HepG2 (cell line): ENCODE measurements around the gene PLD3. TPM values are rescaled to one million over a fixed set of nuclear protein-coding genes. Genes with fewer than 3 reads are reported as not detected.

Experiments used
- ATAC-seq: fragments of 200-7000 bp; cut with Tn5 transposase; 3 replicates; pipeline ENCODE4 v1.9.1; 2020; ENCODE audit warnings: mild to moderate bottlenecking, moderate library complexity
- BruUV-seq: library from RNA; stranded (reverse); fragments of 400-500 nt; replicated peaks from 2 replicates; lab custom pipeline; 2021; lab: Mats Ljungman, UMichigan
- CTCF ChIA-PET: fragments of 300-600 bp; formaldehyde crosslinking; extraction: SDS; loops from one replicate; lab custom pipeline; 2021; ENCODE audit warnings: low total read pairs, inconsistent platforms, low intra/inter-chr PET ratio; lab: Yijun Ruan, JAX
- POLR2A ChIA-PET: fragments of 350-600 bp; sonication (Branson Sonifier 250); formaldehyde crosslinking; loops from one replicate; lab custom pipeline; 2020; ENCODE audit warnings: antibody characterized with exemption, inconsistent platforms; lab: Yijun Ruan, JAX
- DNase-seq: peaks from one replicate; pipeline ENCODE4 v3.0.0-alpha.2; 2015; ENCODE audit warnings: low spot score
- FAIRE-seq: peaks from 3 replicates; lab custom pipeline; 2011; peaks lifted over from hg19 to GRCh38; lab: Jason Lieb, UNC
- H2AFZ ChIP-seq: one replicate; pipeline ENCODE4 v1.6.1; 2011; ENCODE audit warnings: low read length, inconsistent platforms
- H3K27ac ChIP-seq: fragments of 300-600 bp; 3 replicates; pipeline ENCODE4 v1.8.0; 2011; ENCODE audit warnings: mixed run types, mild to moderate bottlenecking, mixed read lengths, low read length, inconsistent platforms; ENCODE audit not compliant: insufficient read depth; ENCODE audit errors: extremely low read length
- H3K27me3 ChIP-seq, 2 experiments: fragments of 200-600 bp in 1 of 2; 2 replicates in 1 of 2; 3 replicates in 1 of 2; pipeline versions ENCODE4 v1.6.0 to v1.8.0; 2011; ENCODE audit warnings: low read length in 2 of 2, mild to moderate bottlenecking in 2 of 2, moderate library complexity in 2 of 2, inconsistent platforms in 1 of 2; ENCODE audit not compliant: insufficient read depth in 2 of 2, control insufficient read depth in 1 of 2
- H3K36me3 ChIP-seq, 2 experiments: fragments of 200-600 bp in 1 of 2; replicated peaks in 1 of 2; 2 replicates in 1 of 2; 3 replicates in 1 of 2; pipeline versions ENCODE4 v1.5.1 to v1.8.0; 2011; ENCODE audit warnings: low read length in 2 of 2, inconsistent platforms in 1 of 2; ENCODE audit not compliant: insufficient read depth in 2 of 2, control insufficient read depth in 1 of 2
- H3K4me1 ChIP-seq: 2 replicates; pipeline ENCODE4 v1.5.1; 2012; ENCODE audit warnings: low read length, inconsistent platforms; ENCODE audit not compliant: insufficient read depth
- H3K4me2 ChIP-seq: 2 replicates; pipeline ENCODE4 v1.6.0; 2011; ENCODE audit warnings: low read depth, low read length, inconsistent platforms
- H3K4me3 ChIP-seq, 3 experiments: fragments of 200-600 bp in 1 of 3; sonication (generic), shearing (Covaris generic) in 1 of 3; replicated peaks in 1 of 3; 2 replicates each; pipeline ENCODE4 v1.5.1; 2011 to 2016; ENCODE audit warnings: low read length in 3 of 3, inconsistent platforms in 2 of 3, low read depth in 2 of 3, mild to moderate bottlenecking in 2 of 3, control low read depth in 1 of 3, mixed read lengths in 1 of 3; ENCODE audit not compliant: insufficient read depth in 1 of 3
- H3K79me2 ChIP-seq: one replicate; pipeline ENCODE4 v1.6.1; 2011; ENCODE audit warnings: low read length, inconsistent platforms; ENCODE audit not compliant: insufficient read depth
- H3K9ac ChIP-seq: 2 replicates; pipeline ENCODE4 v1.6.0; 2011; ENCODE audit warnings: mild to moderate bottlenecking, low read depth, low read length, inconsistent platforms; ENCODE audit not compliant: insufficient read depth
- H3K9me3 ChIP-seq: 2 replicates; pipeline ENCODE4 v1.5.1; 2012; ENCODE audit warnings: mild to moderate bottlenecking, low read length
- H4K20me1 ChIP-seq: 2 replicates; pipeline ENCODE4 v1.6.0; 2011; ENCODE audit warnings: inconsistent platforms, mild to moderate bottlenecking, low read length, moderate library complexity; ENCODE audit not compliant: insufficient read depth
- AGO2 ChIP-seq: fragments of 200-400 bp; formaldehyde crosslinking; optimal IDR thresholded peaks from 2 replicates; pipeline ENCODE3; 2017; ENCODE audit warnings: mild to moderate bottlenecking, low read depth, low read length, moderate library complexity
- ATF4 ChIP-seq, 2 experiments: fragments of 450-650 bp in 1 of 2; sonication (generic) in 1 of 2; formaldehyde crosslinking; IDR thresholded peaks; 2 replicates each; pipeline versions ENCODE4 v1.5.0 to v1.8.0; 2020 to 2022; ENCODE audit warnings: mild to moderate bottlenecking in 1 of 2, missing genetic modification reagents in 1 of 2
- ATF7 ChIP-seq, 2 experiments: fragments of 450-650 bp in 1 of 2; sonication (generic) in 1 of 2; formaldehyde crosslinking in 1 of 2; IDR thresholded peaks; 2 replicates each; pipeline versions ENCODE4 v1.4.0 to v1.6.1; 2016 to 2020; ENCODE audit warnings: antibody characterized with exemption in 1 of 2, mild to moderate bottlenecking in 1 of 2, missing genetic modification reagents in 1 of 2
- CBFB ChIP-seq: sonication (generic); formaldehyde crosslinking; IDR thresholded peaks from 2 replicates; pipeline ENCODE4 v1.4.0; 2020; ENCODE audit warnings: missing genetic modification reagents
- CEBPB ChIP-seq: IDR thresholded peaks from 2 replicates; pipeline ENCODE4 v1.6.1; 2011; ENCODE audit warnings: low read depth, low read length, improper control_type of control experiment, borderline replicate concordance
- CEBPG ChIP-seq: IDR thresholded peaks from 2 replicates; pipeline ENCODE4 v1.6.1; 2016
- CREB1 ChIP-seq, 2 experiments: fragments of 450-650 bp in 1 of 2; IDR thresholded peaks; 2 replicates each; pipeline ENCODE4 v1.6.1; 2016 to 2017; ENCODE audit warnings: control low read depth in 1 of 2, mild to moderate bottlenecking in 1 of 2, missing compliant biosample characterization in 1 of 2, missing genetic modification characterization in 1 of 2
- FOXC1 ChIP-seq: sonication (generic); formaldehyde crosslinking; IDR thresholded peaks from 2 replicates; pipeline ENCODE4 v1.8.0; 2022; ENCODE audit warnings: mild to moderate bottlenecking, missing genetic modification reagents, borderline replicate concordance
- SALL1 ChIP-seq: sonication (generic); formaldehyde crosslinking; IDR thresholded peaks from 2 replicates; pipeline ENCODE4 v1.8.0; 2022; ENCODE audit warnings: mild to moderate bottlenecking, missing genetic modification reagents
- SIN3A ChIP-seq: IDR thresholded peaks from 2 replicates; pipeline ENCODE4 v1.6.1; 2011; ENCODE audit warnings: low read depth, mild to moderate bottlenecking, control low read depth, low read length, borderline replicate concordance
- ZBTB21 ChIP-seq: sonication (generic); formaldehyde crosslinking; IDR thresholded peaks from 2 replicates; pipeline ENCODE4 v1.4.0; 2020; ENCODE audit warnings: missing genetic modification reagents
- ZNF18 ChIP-seq: sonication (generic); formaldehyde crosslinking; IDR thresholded peaks from 2 replicates; pipeline ENCODE4 v1.8.0; 2022; ENCODE audit warnings: mild to moderate bottlenecking, missing genetic modification reagents; ENCODE audit not compliant: insufficient replicate concordance
- ZNF496 ChIP-seq: sonication (generic); formaldehyde crosslinking; IDR thresholded peaks from 2 replicates; pipeline ENCODE4 v1.8.1; 2023; ENCODE audit warnings: mild to moderate bottlenecking, moderate library complexity, missing genetic modification reagents; ENCODE audit not compliant: insufficient replicate concordance
- ZNF572 ChIP-seq: sonication (generic); formaldehyde crosslinking; IDR thresholded peaks from 2 replicates; pipeline ENCODE4 v1.5.1; 2020; ENCODE audit warnings: mild to moderate bottlenecking, missing genetic modification reagents
- ZXDC ChIP-seq: sonication (generic); formaldehyde crosslinking; IDR thresholded peaks from 2 replicates; pipeline ENCODE4 v1.5.0; 2020; ENCODE audit warnings: mild to moderate bottlenecking, missing genetic modification reagents
- WGBS: methylation state at CpG from one replicate; pipeline ENCODE4 v1.1.6; 2017; ENCODE audit warnings: low lambda C conversion rate; 5-methylcytosine and 5-hydroxymethylcytosine counted together
- in situ Hi-C: cut with HindIII; loops from 2 replicates; pipeline ENCODE4 v1.10.0; 2017; ENCODE audit warnings: low pct_unique_long_range_greater_than_20kb; ENCODE audit not compliant: extremely low pct_ligation_motif_present
- intact Hi-C: fragments of 100-400 bp; cut with micrococcal nuclease; formaldehyde crosslinking; loops from one replicate; pipeline ENCODE4 v1.10.0; 2022; ENCODE audit not compliant: unreplicated experiment
- polyA plus RNA-seq, 8 experiments: library from polyadenylated mRNA; depleted of rRNA in 3 of 8; stranded (reverse) in 7 of 8; unstranded in 1 of 8; fragments of >200 nt; fragmentation: Illumina TruSeq in 4 of 8; extraction: Trizol in 4 of 8; gene quantifications; 2 replicates each; pipeline versions ENCODE4 v1.2.1 to v1.2.3, GENCODE V29; 2011 to 2016; ENCODE audit warnings: low read depth in 4 of 8, missing spikeins in 1 of 8, mixed read lengths in 1 of 8; ENCODE audit not compliant: insufficient read depth in 1 of 8
- total RNA-seq, 5 experiments: library from RNA; depleted of rRNA; stranded (reverse); fragments of >200 nt; fragmentation: Illumina TruSeq; extraction: Trizol; gene quantifications; 2 replicates each; pipeline ENCODE4 v1.2.3, GENCODE V29; 2016; ENCODE audit warnings: low read depth in 1 of 5

The PLD3 gene
- total and polyA plus RNA-seq, 2 of the 13 experiments (the other 11 are each of a cell fraction or from before 2014, with no cell fraction given) = 45.7 to 164 TPM

GRCh38 chr19:40348961-40349507 is 539 bp downstream of the PLD3 start:
- H3K9me3 ChIP-seq = no peaks in the 10 kb centered on the region
- H3K27me3 ChIP-seq = no peaks in the 10 kb centered on the region; a peak in 1 of 5 replicates
- in situ Hi-C loops = no loop called here
- POLR2A ChIA-PET = interaction anchor here (0.8 to 1.5 kb wide), 12 partner anchors 8 to 255 kb away, joined by 3 to 12 read pairs (median 3); partner anchors contain the start of gene SERTAD1
- TSS peak; percentile 85 for BruUV-seq
- FAIRE-seq (no peak), ATAC-seq (no peak), DNase-seq (peak; percentile 8)
- intact Hi-C loops = loop anchor here (10.0 kb wide), 1 partner anchor 76 kb away; the partner anchor contains the start of gene SERTAD1
- no peaks in the 10 kb centered on the region for H3K36me3 ChIP-seq
- peak overlapping the region; percentile 62 to 92 (median 80) for H3K4me3 ChIP-seq
- H3K4me2 ChIP-seq = peak overlapping the region; percentile 100
- H3K4me1 ChIP-seq = peaks cover 16% of the 10 kb centered on the region
- H4K20me1 ChIP-seq = no peaks in the 10 kb centered on the region; the same call in 1 of the 2 replicates
- peak; percentile 58; the same call in 1 of the 2 replicates for TF ChIP-seq ZBTB21 (CRISPR knock-in tag)
- TF ChIP-seq ATF4 (CRISPR knock-in tag; IDR thresholded peaks at IDR 0.05) = peak in 1 of 2 experiments; percentile 41; a peak in 2 of 4 replicates
- peak; percentile 68 for TF ChIP-seq CEBPG
- 0 out of 2 replicates have a peak, but pooled peaks have one; percentile 30 for TF ChIP-seq FOXC1 (CRISPR knock-in tag)
- peak; percentile 71; the same call in 1 of the 2 replicates for TF ChIP-seq ZNF572 (CRISPR knock-in tag)
- TF ChIP-seq CBFB (CRISPR knock-in tag) = no peak
- TF ChIP-seq CREB1 (IDR thresholded peaks at IDR 0.05) = peak; percentile 94
- TF ChIP-seq CREB1 (CRISPR knock-in tag; IDR thresholded peaks at IDR 0.05) = no peak; the same call in none of the 2 replicates
- TF ChIP-seq ZXDC (CRISPR knock-in tag) = no peak
- peak; percentile 41 for TF ChIP-seq ZNF18 (CRISPR knock-in tag)
- TF ChIP-seq AGO2 = no peak
- TF ChIP-seq ATF7 (IDR thresholded peaks at IDR 0.05) = peak; percentile 97
- no peak for TF ChIP-seq ATF7 (CRISPR knock-in tag; IDR thresholded peaks at IDR 0.05)
- TF ChIP-seq SALL1 = 0 out of 2 replicates have a peak, but pooled peaks have one; percentile 18
- 0 out of 2 replicates have a peak, but pooled peaks have one; percentile 8 for TF ChIP-seq SIN3A
- TF ChIP-seq CEBPB = peak; percentile 71
- no peak for TF ChIP-seq ZNF496
- H3K27ac ChIP-seq = peak overlapping the region; percentile 57
- peaks cover 21% of the 10 kb centered on the region for H3K79me2 ChIP-seq
- CTCF ChIA-PET = no interaction called here
- H2AFZ ChIP-seq = peak overlapping the region; percentile 74
- H3K9ac ChIP-seq = peak overlapping the region; percentile 88
- 5% methylated on average over 17 of the region's 17 CpGs for WGBS
